ENCODE data around the gene FAM53A.

The FAM53A gene

GRCh38 chr4:1590244-1590643 is 93.9 kb downstream of the FAM53A start:
- H3K4me3 ChIP-seq (ENCODE audit: low read depth, low read length) = no peak overlapping the region
- TF ChIP-seq, protein P1, sequence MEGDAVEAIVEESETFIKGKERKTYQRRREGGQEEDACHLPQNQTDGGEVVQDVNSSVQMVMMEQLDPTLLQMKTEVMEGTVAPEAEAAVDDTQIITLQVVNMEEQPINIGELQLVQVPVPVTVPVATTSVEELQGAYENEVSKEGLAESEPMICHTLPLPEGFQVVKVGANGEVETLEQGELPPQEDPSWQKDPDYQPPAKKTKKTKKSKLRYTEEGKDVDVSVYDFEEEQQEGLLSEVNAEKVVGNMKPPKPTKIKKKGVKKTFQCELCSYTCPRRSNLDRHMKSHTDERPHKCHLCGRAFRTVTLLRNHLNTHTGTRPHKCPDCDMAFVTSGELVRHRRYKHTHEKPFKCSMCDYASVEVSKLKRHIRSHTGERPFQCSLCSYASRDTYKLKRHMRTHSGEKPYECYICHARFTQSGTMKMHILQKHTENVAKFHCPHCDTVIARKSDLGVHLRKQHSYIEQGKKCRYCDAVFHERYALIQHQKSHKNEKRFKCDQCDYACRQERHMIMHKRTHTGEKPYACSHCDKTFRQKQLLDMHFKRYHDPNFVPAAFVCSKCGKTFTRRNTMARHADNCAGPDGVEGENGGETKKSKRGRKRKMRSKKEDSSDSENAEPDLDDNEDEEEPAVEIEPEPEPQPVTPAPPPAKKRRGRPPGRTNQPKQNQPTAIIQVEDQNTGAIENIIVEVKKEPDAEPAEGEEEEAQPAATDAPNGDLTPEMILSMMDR (IDR thresholded peaks at IDR 0.05; ENCODE audit: low read depth, low read length, missing control alignments) = no peak
- in situ Hi-C loops (cut with HindIII; ENCODE audit: low sequenced_read_pairs) = no loop called here
- DNase-seq (ENCODE audit: low read depth) = no peak

Measured in astrocyte of the cerebellum (primary cell).